PFSK-1 (cell line): ENCODE data around the gene LORICRIN.

Source experiments
- FOXP2 ChIP-seq: optimal IDR thresholded peaks from 2 replicates; pipeline ENCODE3; 2011; ENCODE audit warnings: borderline replicate concordance, control low read depth, inconsistent platforms; ENCODE audit not compliant: insufficient read depth; ENCODE audit errors: extremely low read length, extremely low read depth
- POLR2AphosphoS5 ChIP-seq: IDR thresholded peaks from 2 replicates; pipeline ENCODE4 v1.6.1; 2012; ENCODE audit warnings: low read depth, mild to moderate bottlenecking, control low read depth, low read length, moderate library complexity
- SIN3A ChIP-seq: IDR thresholded peaks from 2 replicates; pipeline ENCODE4 v1.6.1; 2012; ENCODE audit warnings: mild to moderate bottlenecking, low read length, moderate library complexity, borderline replicate concordance; ENCODE audit not compliant: insufficient read depth
- TAF1 ChIP-seq: IDR thresholded peaks from 2 replicates; pipeline ENCODE4 v1.6.1; 2012; ENCODE audit warnings: low read length, control low read depth, borderline replicate concordance; ENCODE audit not compliant: insufficient read depth
- TF ChIP-seq, protein P1 (sequence below), 2 experiments: IDR thresholded peaks; 2 replicates each; pipeline versions ENCODE4 v1.6.1 to v1.8.0; 2011 to 2012; ENCODE audit warnings: low read depth in 2 of 2, low read length in 2 of 2, control low read depth in 1 of 2, inconsistent platforms in 1 of 2, mild to moderate bottlenecking in 1 of 2, moderate library complexity in 1 of 2; ENCODE audit not compliant: insufficient read depth in 1 of 2

DNA sequence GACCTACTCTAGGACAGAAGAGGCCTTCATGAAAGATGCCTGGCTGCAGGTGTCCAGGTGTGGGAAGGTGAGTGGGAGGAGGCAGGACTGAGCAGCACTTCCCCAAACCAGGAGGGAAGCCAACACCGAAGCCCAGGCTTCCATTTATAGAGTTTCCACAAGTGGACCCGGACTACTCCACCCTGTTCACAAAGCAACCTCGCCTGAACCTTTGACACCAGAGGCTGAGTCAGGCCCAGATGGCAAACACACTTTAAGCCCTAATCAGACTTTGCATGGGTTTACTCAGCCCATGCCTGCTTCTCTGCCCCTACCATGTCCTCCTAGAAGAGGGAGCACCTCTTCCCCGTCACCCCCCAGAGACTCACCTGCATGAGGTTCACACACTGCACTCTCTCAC lies 28.1 kb upstream of the LORICRIN start:
- TF ChIP-seq POLR2AphosphoS5 (no peak), SIN3A (no peak), FOXP2 (no peak), TAF1 (no peak)
- TF ChIP-seq, protein P1, sequence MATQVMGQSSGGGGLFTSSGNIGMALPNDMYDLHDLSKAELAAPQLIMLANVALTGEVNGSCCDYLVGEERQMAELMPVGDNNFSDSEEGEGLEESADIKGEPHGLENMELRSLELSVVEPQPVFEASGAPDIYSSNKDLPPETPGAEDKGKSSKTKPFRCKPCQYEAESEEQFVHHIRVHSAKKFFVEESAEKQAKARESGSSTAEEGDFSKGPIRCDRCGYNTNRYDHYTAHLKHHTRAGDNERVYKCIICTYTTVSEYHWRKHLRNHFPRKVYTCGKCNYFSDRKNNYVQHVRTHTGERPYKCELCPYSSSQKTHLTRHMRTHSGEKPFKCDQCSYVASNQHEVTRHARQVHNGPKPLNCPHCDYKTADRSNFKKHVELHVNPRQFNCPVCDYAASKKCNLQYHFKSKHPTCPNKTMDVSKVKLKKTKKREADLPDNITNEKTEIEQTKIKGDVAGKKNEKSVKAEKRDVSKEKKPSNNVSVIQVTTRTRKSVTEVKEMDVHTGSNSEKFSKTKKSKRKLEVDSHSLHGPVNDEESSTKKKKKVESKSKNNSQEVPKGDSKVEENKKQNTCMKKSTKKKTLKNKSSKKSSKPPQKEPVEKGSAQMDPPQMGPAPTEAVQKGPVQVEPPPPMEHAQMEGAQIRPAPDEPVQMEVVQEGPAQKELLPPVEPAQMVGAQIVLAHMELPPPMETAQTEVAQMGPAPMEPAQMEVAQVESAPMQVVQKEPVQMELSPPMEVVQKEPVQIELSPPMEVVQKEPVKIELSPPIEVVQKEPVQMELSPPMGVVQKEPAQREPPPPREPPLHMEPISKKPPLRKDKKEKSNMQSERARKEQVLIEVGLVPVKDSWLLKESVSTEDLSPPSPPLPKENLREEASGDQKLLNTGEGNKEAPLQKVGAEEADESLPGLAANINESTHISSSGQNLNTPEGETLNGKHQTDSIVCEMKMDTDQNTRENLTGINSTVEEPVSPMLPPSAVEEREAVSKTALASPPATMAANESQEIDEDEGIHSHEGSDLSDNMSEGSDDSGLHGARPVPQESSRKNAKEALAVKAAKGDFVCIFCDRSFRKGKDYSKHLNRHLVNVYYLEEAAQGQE (IDR thresholded peaks at IDR 0.05; ENCODE audit: insufficient read depth in 1 of 2, low read depth in 2 of 2, low read length in 2 of 2), result no peak
